Hematopoietic multipotent progenitor cell (in vitro differentiated cells): ENCODE data around the gene ZNF302. TPM values are rescaled to one million over a fixed set of nuclear protein-coding genes. Genes with fewer than 3 reads are reported as not detected.
"Not testable (repeated sequence)": the region's sequence is repeated elsewhere in the genome, so short reads cannot be mapped to it uniquely, and the experiment has no call there.

Experiments used
- DNase-seq, 3 donors: peaks; one replicate each; pipeline ENCODE4 v3.0.0-alpha.2; 2011 to 2015; ENCODE audit warnings: low read depth in 2 of 3, low spot score in 2 of 3
- total RNA-seq: library from RNA; depleted of rRNA; stranded (reverse); fragments of >200 nt; gene quantifications from one replicate; pipeline ENCODE4 v1.2.3, GENCODE V29; 2012

Gene ZNF302
- 15.9 TPM for total RNA-seq

- peak; percentile 90 to 97 (median 97) for DNase-seq
These were observed at the start of gene ZNF302 for GRCh38 chr19:34677386-34678084. Gene ZNF302, plus strand, starts transcription at chr19:34677678. Its CDS starts 1,127 bp downstream, at chr19:34678805.

GRCh38 chr19:34633802-34634201, 43.7 kb upstream of the ZNF302 start:
- DNase-seq, result no peak

DNA sequence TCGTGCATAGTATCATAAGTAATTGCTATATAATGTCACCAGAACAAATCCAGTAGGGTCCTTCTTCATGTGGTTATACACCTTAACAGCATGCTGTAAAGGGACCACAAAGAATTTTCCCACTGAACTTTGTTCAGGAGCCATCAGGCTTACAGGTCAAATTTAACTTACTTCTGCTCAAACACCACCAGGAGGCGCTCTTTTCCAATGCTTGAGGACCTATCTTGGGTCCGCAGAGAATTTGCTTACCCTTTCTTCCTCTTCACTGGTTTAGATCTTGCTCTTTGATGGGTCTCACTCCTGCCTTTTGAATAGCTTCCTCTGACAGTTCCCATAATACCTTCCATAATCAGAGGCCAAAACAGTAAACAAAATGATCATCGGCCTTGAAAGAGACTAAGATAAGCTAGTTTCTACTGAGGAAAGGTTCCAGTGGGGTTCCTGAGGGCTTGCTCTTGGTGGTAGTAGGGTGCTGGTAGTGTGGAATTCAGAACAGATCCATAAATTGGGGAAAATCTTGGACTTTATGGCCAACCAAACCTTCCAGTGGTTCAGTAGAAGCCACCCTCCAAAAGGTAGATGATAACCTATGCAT, 37.9 kb upstream of the ZNF302 start:
- DNase-seq, result peak; percentile 49 to 86 (median 72)

DNA sequence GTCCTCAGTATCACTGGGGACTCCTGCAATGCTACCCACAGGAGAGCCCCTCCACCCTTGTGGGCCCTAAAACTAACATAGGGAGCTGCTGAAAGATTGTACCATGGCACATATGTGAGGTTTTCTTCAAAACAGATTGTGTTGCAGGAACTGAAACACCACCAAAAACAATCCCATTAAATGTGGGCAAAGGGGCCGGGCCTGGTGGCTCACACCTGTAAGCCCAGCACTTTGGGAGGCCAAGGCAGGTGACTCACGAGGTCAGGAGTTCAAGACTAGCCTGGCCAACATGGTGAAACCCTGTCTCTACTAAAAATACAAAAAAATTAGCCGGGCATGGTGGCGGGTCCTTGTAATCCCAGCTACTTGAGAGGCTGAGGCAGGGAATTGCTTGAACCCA, 35.2 kb upstream of the ZNF302 start:
- DNase-seq, result no peak

GRCh38 chr19:34644991-34645461, 32.5 kb upstream of the ZNF302 start:
- DNase-seq, result no peak

- no peak for DNase-seq
These were observed 31.9 kb upstream of the ZNF302 start for GRCh38 chr19:34645551-34645950.

DNA sequence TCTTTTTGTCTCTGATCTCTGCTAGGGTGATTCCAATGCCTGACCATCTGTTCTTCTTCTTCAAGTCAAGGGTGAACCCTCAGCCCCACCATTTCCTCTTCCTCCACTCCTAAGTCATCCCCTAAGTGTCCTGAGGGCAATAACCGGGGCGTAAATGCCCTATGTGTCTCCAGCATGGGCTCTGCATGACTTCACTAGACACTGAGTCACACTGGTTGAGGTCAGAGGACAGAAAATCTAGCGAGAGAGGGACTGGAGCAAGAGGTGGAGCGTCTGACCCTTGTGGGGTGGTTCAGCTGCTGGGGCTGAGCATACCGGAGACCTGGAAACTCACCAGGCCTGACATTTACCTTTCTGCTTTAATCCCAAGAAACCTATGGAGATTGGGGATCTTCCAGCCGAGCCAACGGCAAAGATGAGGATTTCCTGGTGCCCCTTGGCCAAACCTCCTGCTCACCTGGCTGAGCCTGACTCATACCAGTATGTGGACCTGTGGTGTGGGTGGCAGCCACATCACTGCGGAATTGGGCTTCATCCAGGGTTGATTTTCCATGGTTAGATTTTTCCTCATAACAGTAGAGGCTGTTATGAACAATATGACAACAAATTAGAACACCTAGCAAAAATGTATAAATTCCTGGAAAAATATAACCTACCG, 27.5 kb upstream of the ZNF302 start:
- DNase-seq, result no peak

GRCh38 chr19:34651747-34652146, 25.7 kb upstream of the ZNF302 start:
- DNase-seq, result no peak

DNA sequence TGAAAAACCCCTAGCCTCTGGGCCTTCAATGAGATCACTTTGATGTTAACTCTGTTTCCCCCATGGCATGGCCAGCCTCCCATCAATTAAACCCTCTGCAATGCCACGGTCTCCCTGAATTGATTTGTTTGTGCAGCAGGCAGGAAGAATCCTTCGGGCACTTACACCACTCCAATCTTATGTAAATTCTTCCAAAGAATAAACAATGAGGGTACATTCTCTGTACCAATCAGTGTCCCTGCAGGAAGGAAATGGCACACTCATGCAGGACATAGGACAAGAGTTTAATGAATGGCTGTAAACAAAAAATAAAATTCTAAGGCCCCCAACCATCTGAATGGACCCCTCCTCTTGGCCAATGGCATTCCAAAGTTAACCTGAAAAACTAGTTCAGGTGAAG, 22.7 kb upstream of the ZNF302 start:
- DNase-seq, result no peak

GRCh38 chr19:34655651-34656050, 21.8 kb upstream of the ZNF302 start:
- no peak for DNase-seq

- no peak for DNase-seq
These were observed 16.1 kb upstream of the ZNF302 start for GRCh38 chr19:34661357-34661756.

GRCh38 chr19:34662919-34663318, 14.6 kb upstream of the ZNF302 start:
- peak in 1 of 3 donors; percentile 51 for DNase-seq

- no peak for DNase-seq
These were observed 13.3 kb upstream of the ZNF302 start for GRCh38 chr19:34664168-34664567.

DNA sequence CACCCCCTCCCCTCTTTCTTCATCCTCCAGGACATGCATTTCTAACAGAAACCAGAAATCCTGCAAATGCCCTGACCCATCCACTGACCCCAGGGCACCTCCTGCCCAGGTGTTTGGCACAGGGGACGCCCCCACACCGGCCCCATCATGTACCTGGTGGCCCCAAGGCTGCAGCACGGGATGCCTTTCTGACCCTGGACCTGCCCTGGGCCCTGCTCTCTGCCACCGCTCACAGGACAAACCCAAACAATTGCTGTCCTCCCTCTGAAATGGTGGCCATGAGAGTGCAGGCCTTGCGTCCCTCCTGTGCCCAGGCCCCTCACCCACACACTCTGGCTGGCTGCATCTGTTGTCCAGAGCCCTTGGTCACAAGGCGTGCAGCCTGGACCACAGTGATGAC, 12.6 kb upstream of the ZNF302 start:
- DNase-seq, result no peak

DNA sequence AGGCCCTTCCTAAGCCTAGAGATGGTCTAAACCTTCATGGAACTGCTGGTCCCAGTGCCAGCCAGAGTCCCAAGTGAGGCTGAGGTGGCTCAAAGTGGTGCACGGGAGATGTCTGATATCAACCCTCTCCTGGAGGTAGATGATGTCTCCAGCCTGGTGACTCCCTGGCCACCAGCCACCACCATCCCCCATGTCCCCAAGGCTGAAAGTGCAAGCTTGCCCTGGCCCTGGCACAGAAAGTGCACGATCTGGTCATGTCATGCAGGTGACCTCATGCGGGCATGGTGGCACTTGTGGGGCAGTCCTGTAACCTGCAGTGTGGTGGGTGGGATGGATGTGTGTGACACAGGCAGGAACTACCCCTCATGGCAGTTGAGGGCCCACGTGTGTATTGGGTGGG, 12.2 kb upstream of the ZNF302 start:
- not testable (repeated sequence) for DNase-seq

- no peak for DNase-seq
These were observed 11.1 kb upstream of the ZNF302 start for GRCh38 chr19:34666200-34666957.

- DNase-seq, result no peak
These were observed 10.6 kb upstream of the ZNF302 start for GRCh38 chr19:34666958-34667265.

GRCh38 chr19:34667349-34668076, 10.0 kb upstream of the ZNF302 start:
- peak in 1 of 3 donors; percentile 22 for DNase-seq

DNA sequence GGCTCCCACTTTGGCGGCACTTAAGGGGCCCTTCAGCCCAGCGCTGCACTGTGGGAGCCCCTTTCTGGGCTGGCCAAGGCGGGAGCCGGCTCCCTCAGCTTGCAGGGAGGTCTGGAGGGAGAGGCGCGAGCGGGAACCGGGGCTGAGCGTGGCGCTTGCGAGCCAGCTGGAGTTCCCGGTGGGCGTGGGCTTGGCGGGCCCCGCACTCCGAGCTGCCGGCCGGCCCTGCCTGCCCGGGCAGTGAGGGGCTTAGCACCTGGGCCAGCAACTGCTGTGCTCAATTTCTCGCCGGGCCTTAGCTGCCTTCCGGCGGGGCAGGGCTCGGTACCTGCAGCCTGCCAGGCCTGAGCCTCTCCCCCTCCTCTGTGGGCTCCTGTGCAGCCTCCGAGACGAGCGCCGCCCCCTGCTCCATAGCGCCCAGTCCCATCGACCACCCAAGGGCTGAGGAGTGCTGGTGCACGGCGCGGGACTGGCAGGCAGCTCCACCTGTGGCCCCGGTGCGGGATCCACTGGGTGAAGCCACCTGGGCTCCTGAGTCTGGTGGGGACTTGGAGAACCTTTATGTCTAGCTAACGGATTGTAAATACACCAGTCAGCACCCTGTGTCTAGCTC, 9.3 kb upstream of the ZNF302 start:
- not testable (repeated sequence) for DNase-seq

DNA sequence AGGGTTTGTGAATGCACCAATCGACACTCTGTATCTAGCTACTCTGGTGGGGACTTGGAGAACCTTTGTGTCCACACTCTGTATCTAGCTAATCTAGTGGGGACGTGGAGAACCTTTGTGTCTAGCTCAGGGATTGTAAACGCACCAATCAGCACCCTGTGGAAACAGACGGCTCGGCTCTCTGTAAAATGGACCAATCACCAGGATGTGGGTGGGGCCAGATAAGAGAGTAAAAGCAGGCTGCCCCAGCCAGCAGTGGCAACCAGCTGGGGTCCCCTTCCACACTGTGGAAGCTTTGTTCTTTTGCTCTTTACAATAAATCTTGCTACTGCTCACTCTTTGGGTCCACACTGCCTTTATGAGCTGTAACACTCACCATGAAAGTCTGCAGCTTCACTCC, 8.8 kb upstream of the ZNF302 start:
- not testable (repeated sequence) for DNase-seq
